ENCODE results near the gene AP2A2.

DNA sequence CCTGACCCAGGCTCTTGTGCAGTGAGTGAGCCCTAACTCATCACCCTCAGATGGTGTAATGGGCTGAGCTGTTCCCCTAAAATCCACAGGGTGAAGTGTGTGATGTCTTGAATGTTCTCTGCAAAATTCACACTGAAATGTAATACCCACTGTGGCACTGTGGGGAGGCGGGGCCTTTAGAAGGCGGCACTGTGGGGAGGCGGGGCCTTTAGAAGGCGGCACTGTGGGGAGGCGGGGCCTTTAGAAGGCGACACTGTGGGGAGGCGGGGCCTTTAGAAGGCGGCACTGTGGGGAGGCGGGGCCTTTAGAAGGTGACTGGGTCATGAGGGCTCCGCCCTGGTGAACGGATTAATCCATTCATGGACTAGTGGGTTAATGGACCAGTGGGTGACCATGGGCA is 48.1 kb upstream of the AP2A2 start:
- TF ChIP-seq, protein P1, sequence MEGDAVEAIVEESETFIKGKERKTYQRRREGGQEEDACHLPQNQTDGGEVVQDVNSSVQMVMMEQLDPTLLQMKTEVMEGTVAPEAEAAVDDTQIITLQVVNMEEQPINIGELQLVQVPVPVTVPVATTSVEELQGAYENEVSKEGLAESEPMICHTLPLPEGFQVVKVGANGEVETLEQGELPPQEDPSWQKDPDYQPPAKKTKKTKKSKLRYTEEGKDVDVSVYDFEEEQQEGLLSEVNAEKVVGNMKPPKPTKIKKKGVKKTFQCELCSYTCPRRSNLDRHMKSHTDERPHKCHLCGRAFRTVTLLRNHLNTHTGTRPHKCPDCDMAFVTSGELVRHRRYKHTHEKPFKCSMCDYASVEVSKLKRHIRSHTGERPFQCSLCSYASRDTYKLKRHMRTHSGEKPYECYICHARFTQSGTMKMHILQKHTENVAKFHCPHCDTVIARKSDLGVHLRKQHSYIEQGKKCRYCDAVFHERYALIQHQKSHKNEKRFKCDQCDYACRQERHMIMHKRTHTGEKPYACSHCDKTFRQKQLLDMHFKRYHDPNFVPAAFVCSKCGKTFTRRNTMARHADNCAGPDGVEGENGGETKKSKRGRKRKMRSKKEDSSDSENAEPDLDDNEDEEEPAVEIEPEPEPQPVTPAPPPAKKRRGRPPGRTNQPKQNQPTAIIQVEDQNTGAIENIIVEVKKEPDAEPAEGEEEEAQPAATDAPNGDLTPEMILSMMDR (conservative IDR thresholded peaks at IDR 0.05) = no peak
- no peak for TF ChIP-seq EZH2 (IDR thresholded peaks at IDR 0.05; ENCODE audit: low read depth)

Data from PC-9 (cell line).